Gastrocnemius medialis (tissue), 4 donors: ENCODE measurements around the gene FICD.

Experiments
- CTCF ChIP-seq, 5 experiments: fragments of 450-650 bp in 3 of 5; fragments of 200-600 bp in 2 of 5; sonication (generic) in 2 of 5; IDR thresholded peaks in 4 of 5; conservative IDR thresholded peaks in 1 of 5; 1 replicate in 4 of 5; 2 replicates in 1 of 5; pipeline ENCODE4 v1.5.1; 2016 to 2019; ENCODE audit warnings: antibody characterized with exemption in 5 of 5, mild to moderate bottlenecking in 3 of 5, moderate library complexity in 3 of 5
- POLR2A ChIP-seq, 2 donors: fragments of 450-650 bp; IDR thresholded peaks; one replicate each; pipeline ENCODE4 v1.6.1; 2017; ENCODE audit warnings: antibody characterized with exemption in 2 of 2, mild to moderate bottlenecking in 2 of 2, moderate library complexity in 2 of 2

DNA sequence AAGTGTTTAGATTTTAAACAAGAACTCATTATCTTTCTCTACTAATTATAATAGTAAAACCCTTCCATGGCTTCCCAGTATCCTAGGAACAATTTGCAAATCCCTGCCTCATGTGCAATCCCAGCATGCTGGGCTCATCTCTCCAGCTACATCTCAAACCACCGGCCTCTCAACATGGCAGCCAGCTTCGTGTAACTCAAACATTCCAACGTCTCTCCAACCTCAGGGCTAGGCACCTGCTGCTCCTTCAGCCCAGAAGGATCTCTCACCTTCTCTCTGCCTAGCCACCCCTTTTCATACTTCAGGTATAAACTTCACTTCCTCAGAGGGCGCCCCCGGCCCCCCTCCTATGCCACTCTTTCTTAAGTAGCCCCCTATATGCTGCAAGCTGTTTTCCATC is 38.7 kb downstream of the FICD start:
- TF ChIP-seq CTCF (IDR thresholded peaks at IDR 0.05 in 4 of 5, conservative IDR thresholded peaks at IDR 0.05 in 1 of 5) (no peak), POLR2A (IDR thresholded peaks at IDR 0.05) (no peak)
